KMS-11 (cell line): ENCODE measurements around the gene SULT4A1.

Experiments
- H2AFZ ChIP-seq: fragments of 200-600 bp; sonication (generic); 2 replicates; pipeline ENCODE4 v1.6.1; 2016; ENCODE audit warnings: antibody characterized with exemption, mixed run types, low read depth
- H3K27ac ChIP-seq: fragments of 200-600 bp; sonication (generic); 2 replicates; pipeline ENCODE4 v1.6.1; 2016; ENCODE audit warnings: mild to moderate bottlenecking, mixed run types
- H3K27me3 ChIP-seq: fragments of 200-600 bp; sonication (generic); 2 replicates; pipeline ENCODE4 v1.6.1; 2017; ENCODE audit warnings: mild to moderate bottlenecking, low read depth, mixed run types, moderate library complexity; ENCODE audit not compliant: insufficient read depth
- H3K36me3 ChIP-seq: fragments of 200-600 bp; sonication (generic); 2 replicates; pipeline ENCODE4 v1.6.1; 2017; ENCODE audit warnings: mild to moderate bottlenecking, mixed run types; ENCODE audit not compliant: insufficient read depth
- H3K4me1 ChIP-seq: fragments of 200-600 bp; sonication (generic); 2 replicates; pipeline ENCODE4 v1.6.1; 2016; ENCODE audit warnings: mild to moderate bottlenecking, low read depth, mixed run types; ENCODE audit not compliant: poor library complexity, severe bottlenecking
- H3K4me2 ChIP-seq: fragments of 200-600 bp; sonication (generic); 2 replicates; pipeline ENCODE4 v1.7.0; 2016; ENCODE audit warnings: mild to moderate bottlenecking, mixed run types
- H3K4me3 ChIP-seq: fragments of 200-600 bp; sonication (generic); IDR thresholded peaks from 2 replicates; pipeline ENCODE4 v1.6.1; 2017; ENCODE audit warnings: low read depth, low read length, mixed read lengths; ENCODE audit not compliant: insufficient read depth
- H3K79me2 ChIP-seq: fragments of 200-600 bp; sonication (generic); 2 replicates; pipeline ENCODE4 v1.6.1; 2016; ENCODE audit warnings: low read depth, mixed run types; ENCODE audit not compliant: insufficient read depth
- H3K9ac ChIP-seq: fragments of 200-600 bp; sonication (generic); 2 replicates; pipeline ENCODE4 v1.6.1; 2016; ENCODE audit warnings: mild to moderate bottlenecking, mixed run types
- H4K20me1 ChIP-seq: fragments of 200-600 bp; sonication (generic); 2 replicates; pipeline ENCODE4 v1.6.1; 2016; ENCODE audit warnings: mild to moderate bottlenecking, mixed run types; ENCODE audit not compliant: insufficient read depth
- CTCF ChIP-seq: fragments of 200-600 bp; sonication (generic); conservative IDR thresholded peaks from 2 replicates; pipeline ENCODE4 v1.6.1; 2017; ENCODE audit warnings: low read depth, mild to moderate bottlenecking, antibody characterized with exemption, low read length, moderate library complexity, mixed read lengths

Gene SULT4A1

GRCh38 chr22:43860831-43861230 lies 1.5 kb downstream of the SULT4A1 start:
- H3K79me2 ChIP-seq: no peaks in the 10 kb centered on the region

GRCh38 chr22:43860126-43860525 lies 2.2 kb downstream of the SULT4A1 start:
- peaks cover 11% of the 10 kb centered on the region; the same call in 1 of the 2 replicates for H3K27me3 ChIP-seq
- H4K20me1 ChIP-seq: no peaks in the 10 kb centered on the region
- no peak overlapping the region for H3K9ac ChIP-seq
- no peak overlapping the region for H2AFZ ChIP-seq
- no peak overlapping the region for H3K27ac ChIP-seq
- H3K4me2 ChIP-seq: no peak overlapping the region
- TF ChIP-seq CTCF: no peak
- no peak overlapping the region for H3K4me3 ChIP-seq
- no peaks in the 10 kb centered on the region for H3K79me2 ChIP-seq
- H3K36me3 ChIP-seq: no peaks in the 10 kb centered on the region
- H3K4me1 ChIP-seq: no peaks in the 10 kb centered on the region

More at GRCh38 chr22:43860831-43861230, 1.5 kb downstream of the SULT4A1 start:
- no peaks in the 10 kb centered on the region for H3K36me3 ChIP-seq
- no peak overlapping the region for H3K27ac ChIP-seq
- no peaks in the 10 kb centered on the region for H3K4me1 ChIP-seq
- H3K9ac ChIP-seq: no peak overlapping the region
- no peak overlapping the region for H3K4me2 ChIP-seq
- TF ChIP-seq CTCF: no peak
- H3K27me3 ChIP-seq: peaks cover 11% of the 10 kb centered on the region; the same call in 1 of the 2 replicates
- no peaks in the 10 kb centered on the region for H4K20me1 ChIP-seq
- no peak overlapping the region for H3K4me3 ChIP-seq
- no peak overlapping the region for H2AFZ ChIP-seq

- Histone ChIP-seq H3K79me2 (no peaks in the 10 kb centered on the region), H3K9ac (no peak overlapping the region), H3K4me3 (no peak overlapping the region)
Measured at GRCh38 chr22:43859621-43860020, 2.7 kb downstream of the SULT4A1 start.

GRCh38 chr22:43859176-43859575 lies 3.1 kb downstream of the SULT4A1 start:
- Histone ChIP-seq H3K4me1 (no peaks in the 10 kb centered on the region), H2AFZ (no peak overlapping the region), H3K4me2 (no peak overlapping the region), H3K4me3 (no peak overlapping the region), H3K36me3 (no peaks in the 10 kb centered on the region), H3K27me3 (peaks cover 11% of the 10 kb centered on the region; the same call in 1 of the 2 replicates), H3K9ac (no peak overlapping the region), H4K20me1 (no peaks in the 10 kb centered on the region), H3K79me2 (no peaks in the 10 kb centered on the region), H3K27ac (no peak overlapping the region)
- no peak for TF ChIP-seq CTCF

More at GRCh38 chr22:43859621-43860020, 2.7 kb downstream of the SULT4A1 start:
- no peak for TF ChIP-seq CTCF
- Histone ChIP-seq H2AFZ (no peak overlapping the region), H3K27me3 (peaks cover 11% of the 10 kb centered on the region; the same call in 1 of the 2 replicates), H3K36me3 (no peaks in the 10 kb centered on the region), H3K4me2 (no peak overlapping the region), H3K27ac (no peak overlapping the region), H3K4me1 (no peaks in the 10 kb centered on the region), H4K20me1 (no peaks in the 10 kb centered on the region)
